ENCODE results near the gene FGFBP1. TPM values are rescaled to one million over a fixed set of nuclear protein-coding genes. Genes with fewer than 3 reads are reported as not detected.

FGFBP1 gene
- total RNA-seq, 1 donor from 2014 or later: not detected

DNA sequence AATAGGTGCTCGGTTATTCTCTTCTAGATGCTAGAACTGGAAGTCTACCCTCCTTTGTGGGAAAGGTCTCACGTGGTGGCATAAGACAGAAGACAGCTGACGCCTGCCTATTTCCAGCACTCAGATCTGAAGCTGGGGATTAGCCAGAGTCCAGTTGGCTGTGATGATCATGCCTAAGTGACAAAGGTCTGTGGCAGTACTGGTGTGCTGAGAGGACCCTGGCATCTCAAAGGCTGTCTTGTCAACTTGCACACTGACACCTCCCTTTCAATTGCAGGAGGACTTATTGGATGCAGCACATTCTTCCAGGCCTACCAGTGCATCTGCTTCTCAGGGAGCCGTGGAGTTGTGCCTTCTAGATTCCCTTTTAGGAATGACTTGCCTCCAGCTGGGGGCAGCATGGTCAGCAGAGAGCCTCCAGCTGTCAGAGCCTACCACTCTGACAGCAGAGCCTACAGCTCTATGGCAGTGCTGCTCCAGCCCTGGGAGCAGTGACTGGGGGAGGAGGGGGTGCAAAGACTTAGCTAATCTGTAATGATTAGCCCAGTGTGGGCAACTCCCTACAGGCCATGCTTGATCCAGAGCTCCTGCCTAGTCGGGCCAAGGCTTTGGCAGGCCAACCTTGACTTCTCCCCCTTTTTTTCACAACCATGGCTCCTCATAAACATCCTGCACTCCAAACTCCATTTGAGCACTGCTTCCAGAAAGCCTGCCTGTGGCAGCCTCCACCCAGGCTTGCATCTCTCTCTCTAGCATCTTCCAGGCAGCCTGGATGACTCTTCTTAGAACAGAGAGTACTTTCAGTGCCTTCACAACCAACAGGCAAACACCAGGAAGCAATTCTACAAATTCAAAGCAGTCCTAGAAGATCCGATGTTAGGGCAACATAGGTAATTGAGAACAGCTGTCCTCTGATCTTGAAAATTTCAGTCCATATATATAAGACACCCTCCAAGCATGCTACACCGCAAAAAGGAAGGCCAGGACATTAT is 38.2 kb upstream of the FGFBP1 start:
- no peaks in the 10 kb centered on the region for H3K36me3 Mint-ChIP-seq (ENCODE audit: unreplicated experiment)
- no peak for DNase-seq (ENCODE audit: extremely low spot score, unreplicated experiment)
- H3K4me1 Mint-ChIP-seq (ENCODE audit: unreplicated experiment): no peaks in the 10 kb centered on the region
- H3K9me3 Mint-ChIP-seq (ENCODE audit: unreplicated experiment): no peaks in the 10 kb centered on the region
- H3K27ac Mint-ChIP-seq (ENCODE audit: unreplicated experiment): no peak overlapping the region
- H3K4me3 Mint-ChIP-seq (ENCODE audit: unreplicated experiment): no peak overlapping the region
- TF ChIP-seq, protein P1, sequence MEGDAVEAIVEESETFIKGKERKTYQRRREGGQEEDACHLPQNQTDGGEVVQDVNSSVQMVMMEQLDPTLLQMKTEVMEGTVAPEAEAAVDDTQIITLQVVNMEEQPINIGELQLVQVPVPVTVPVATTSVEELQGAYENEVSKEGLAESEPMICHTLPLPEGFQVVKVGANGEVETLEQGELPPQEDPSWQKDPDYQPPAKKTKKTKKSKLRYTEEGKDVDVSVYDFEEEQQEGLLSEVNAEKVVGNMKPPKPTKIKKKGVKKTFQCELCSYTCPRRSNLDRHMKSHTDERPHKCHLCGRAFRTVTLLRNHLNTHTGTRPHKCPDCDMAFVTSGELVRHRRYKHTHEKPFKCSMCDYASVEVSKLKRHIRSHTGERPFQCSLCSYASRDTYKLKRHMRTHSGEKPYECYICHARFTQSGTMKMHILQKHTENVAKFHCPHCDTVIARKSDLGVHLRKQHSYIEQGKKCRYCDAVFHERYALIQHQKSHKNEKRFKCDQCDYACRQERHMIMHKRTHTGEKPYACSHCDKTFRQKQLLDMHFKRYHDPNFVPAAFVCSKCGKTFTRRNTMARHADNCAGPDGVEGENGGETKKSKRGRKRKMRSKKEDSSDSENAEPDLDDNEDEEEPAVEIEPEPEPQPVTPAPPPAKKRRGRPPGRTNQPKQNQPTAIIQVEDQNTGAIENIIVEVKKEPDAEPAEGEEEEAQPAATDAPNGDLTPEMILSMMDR (IDR thresholded peaks at IDR 0.05): no peak
- H3K27me3 Mint-ChIP-seq (ENCODE audit: unreplicated experiment): peaks cover 19% of the 10 kb centered on the region

DNA sequence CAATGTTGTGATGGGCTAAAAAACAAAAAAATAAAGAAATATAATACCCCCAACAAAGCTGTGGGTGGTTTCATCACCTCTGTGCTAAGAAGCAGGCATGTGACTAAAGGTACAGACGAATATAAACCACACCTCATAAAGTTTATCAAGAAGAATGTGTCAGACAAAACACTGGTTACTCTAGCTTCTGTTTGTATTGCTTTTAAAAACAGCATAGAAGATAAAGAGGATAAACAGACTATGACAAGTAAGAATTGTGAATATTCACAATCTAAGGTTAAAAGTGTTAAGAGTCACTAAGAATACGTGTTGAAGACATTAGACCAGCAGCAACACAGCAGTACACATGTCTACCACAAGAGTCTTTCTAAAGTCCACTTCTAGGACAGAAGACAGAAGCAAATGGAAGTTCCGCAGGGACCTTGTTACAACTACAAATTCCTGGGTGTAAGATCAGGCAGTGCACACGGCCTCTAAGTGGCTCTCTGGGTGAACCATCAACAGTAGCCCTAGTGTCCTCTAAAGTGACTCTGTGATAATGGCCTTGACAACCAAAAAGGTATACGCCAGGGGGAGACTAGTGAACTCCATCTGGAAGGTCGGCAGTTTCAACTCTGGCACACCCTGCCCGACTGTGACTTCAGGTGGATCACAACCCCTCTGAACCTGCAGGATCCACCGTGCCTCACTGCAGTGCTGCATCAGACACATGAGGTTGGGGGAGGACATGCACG is 32.7 kb upstream of the FGFBP1 start:
- no peak overlapping the region for H3K4me3 Mint-ChIP-seq (ENCODE audit: unreplicated experiment)

DNA sequence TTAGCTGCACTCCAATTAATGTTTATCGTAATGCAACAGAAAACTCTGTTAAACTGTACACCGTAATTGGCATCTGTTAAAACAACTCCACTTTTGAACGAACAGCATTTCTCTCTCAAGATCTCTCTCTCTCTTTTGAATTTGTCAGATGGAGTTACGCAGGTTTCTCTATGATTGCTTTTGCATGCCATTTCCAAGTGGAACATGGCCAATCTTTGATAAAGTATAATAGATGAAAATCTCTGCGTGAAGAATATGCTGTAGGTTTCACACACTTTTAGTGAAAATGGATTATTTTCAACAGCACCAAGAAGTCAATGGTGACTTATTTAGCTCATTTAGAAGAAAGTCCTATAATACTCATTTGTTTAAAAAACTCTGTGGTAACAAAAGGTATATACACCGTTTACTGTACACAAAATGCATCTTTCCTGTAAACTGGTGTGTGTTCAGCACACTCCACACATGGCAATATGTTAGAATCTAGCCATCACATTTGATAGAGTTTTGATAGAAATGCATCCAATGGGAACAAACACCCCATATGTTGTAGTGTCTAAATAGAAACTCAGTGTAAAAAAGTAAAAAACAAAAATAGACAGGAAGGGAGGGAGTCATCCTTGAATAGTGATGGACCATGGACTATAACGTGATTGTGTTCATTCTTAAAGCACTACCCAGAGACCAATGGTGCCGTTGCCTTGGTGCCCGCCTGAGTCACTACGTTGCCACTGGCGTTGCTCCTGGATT is 30.2 kb upstream of the FGFBP1 start:
- Mint-ChIP-seq H3K27ac (ENCODE audit: unreplicated experiment) (no peak overlapping the region), H3K9me3 (ENCODE audit: unreplicated experiment) (peaks cover 6% of the 10 kb centered on the region), H3K27me3 (ENCODE audit: unreplicated experiment) (peaks cover 22% of the 10 kb centered on the region), H3K36me3 (ENCODE audit: unreplicated experiment) (no peaks in the 10 kb centered on the region), H3K4me1 (ENCODE audit: unreplicated experiment) (no peaks in the 10 kb centered on the region), H3K4me3 (ENCODE audit: unreplicated experiment) (no peak overlapping the region)
- TF ChIP-seq, protein P1 (IDR thresholded peaks at IDR 0.05): no peak
- DNase-seq (ENCODE audit: extremely low spot score, unreplicated experiment): no peak

More for the DNA sequence above, 32.7 kb upstream of the FGFBP1 start:
- TF ChIP-seq, protein P1 (IDR thresholded peaks at IDR 0.05): no peak
- H3K9me3 Mint-ChIP-seq (ENCODE audit: unreplicated experiment): peaks cover 2% of the 10 kb centered on the region
- H3K36me3 Mint-ChIP-seq (ENCODE audit: unreplicated experiment): no peaks in the 10 kb centered on the region
- H3K27ac Mint-ChIP-seq (ENCODE audit: unreplicated experiment): no peak overlapping the region
- H3K27me3 Mint-ChIP-seq (ENCODE audit: unreplicated experiment): peaks cover 23% of the 10 kb centered on the region
- DNase-seq (ENCODE audit: extremely low spot score, unreplicated experiment): no peak
- H3K4me1 Mint-ChIP-seq (ENCODE audit: unreplicated experiment): no peaks in the 10 kb centered on the region

DNA sequence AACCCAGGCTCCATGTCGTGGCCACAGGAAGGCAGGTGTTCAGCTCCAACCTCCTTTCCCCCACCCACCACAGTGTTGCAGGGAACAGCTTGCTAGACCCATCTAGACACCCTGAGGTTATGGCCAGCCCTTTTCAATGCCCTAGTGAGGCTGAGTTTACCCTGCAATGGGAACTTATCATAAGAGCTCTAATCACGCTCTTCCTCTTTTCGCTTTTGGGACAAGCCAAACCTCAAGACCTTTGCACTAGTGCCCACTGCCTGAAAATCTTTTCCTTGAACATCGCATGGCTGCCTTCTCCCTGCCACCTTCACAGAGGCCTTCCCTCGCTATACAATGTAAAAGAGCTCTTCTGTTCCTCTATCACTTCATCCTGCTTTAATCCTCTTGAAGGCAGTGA is 26.8 kb upstream of the FGFBP1 start:
- TF ChIP-seq, protein P1 (IDR thresholded peaks at IDR 0.05): no peak
- Mint-ChIP-seq H3K27ac (ENCODE audit: unreplicated experiment) (no peak overlapping the region), H3K27me3 (ENCODE audit: unreplicated experiment) (peaks cover 20% of the 10 kb centered on the region), H3K4me1 (ENCODE audit: unreplicated experiment) (peaks cover 8% of the 10 kb centered on the region), H3K36me3 (ENCODE audit: unreplicated experiment) (no peaks in the 10 kb centered on the region), H3K4me3 (ENCODE audit: unreplicated experiment) (no peak overlapping the region), H3K9me3 (ENCODE audit: unreplicated experiment) (peaks cover 6% of the 10 kb centered on the region)
- no peak for DNase-seq (ENCODE audit: extremely low spot score, unreplicated experiment)

All from osteocyte (in vitro differentiated cells).